ENCODE results near the gene TMEM190.
A peak's percentile ranks its signal among the peaks of the same experiment; 100 is the strongest.
"Not testable (repeated sequence)": the region's sequence is repeated elsewhere in the genome, so short reads cannot be mapped to it uniquely, and the experiment has no call there.

TMEM190 gene

GRCh38 chr19:55391702-55392615 lies 15.3 kb downstream of the TMEM190 start:
- DNase-seq (ENCODE audit: low spot score) = no peak

- DNase-seq (ENCODE audit: low spot score) = no peak
Measured at GRCh38 chr19:55392820-55393761, 16.5 kb downstream of the TMEM190 start.

DNA sequence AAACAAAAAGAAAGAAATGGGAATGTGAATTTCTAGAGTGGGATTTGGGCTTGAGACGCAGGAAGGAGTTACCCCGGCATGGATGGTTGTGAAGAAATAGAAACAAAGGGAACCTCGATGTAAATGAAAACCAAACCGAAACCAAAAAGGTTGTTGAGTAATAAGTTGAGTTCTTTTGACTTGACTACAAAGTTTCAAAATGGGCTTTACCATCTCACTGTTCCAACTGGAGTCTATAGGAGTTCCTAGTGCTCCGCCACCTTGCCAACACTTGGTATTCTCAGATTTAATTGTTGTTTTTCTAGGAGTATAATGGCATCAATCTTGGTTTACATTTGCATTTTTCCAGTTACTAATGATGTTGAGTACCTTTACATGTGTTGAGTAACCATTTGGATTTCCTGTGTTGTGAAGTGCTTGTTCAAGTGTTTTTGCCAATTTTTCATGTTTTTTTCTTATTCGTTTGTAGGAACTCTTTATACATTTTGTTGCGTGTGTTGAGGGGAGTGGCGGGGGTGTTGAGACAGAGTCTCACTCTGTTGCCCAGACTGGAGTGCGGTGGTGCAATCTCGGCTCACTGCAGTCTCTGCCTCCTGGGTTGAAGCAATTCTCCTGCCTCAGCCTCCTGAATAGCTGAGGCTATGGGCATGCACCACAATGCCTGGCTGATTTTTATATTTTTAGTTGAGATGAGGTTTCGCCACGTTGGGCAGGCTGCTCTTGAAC lies 21.7 kb downstream of the TMEM190 start:
- DNase-seq (ENCODE audit: low spot score) = no peak

- DNase-seq (ENCODE audit: low spot score) = no peak
Measured at GRCh38 chr19:55400281-55401087, 23.9 kb downstream of the TMEM190 start.

DNA sequence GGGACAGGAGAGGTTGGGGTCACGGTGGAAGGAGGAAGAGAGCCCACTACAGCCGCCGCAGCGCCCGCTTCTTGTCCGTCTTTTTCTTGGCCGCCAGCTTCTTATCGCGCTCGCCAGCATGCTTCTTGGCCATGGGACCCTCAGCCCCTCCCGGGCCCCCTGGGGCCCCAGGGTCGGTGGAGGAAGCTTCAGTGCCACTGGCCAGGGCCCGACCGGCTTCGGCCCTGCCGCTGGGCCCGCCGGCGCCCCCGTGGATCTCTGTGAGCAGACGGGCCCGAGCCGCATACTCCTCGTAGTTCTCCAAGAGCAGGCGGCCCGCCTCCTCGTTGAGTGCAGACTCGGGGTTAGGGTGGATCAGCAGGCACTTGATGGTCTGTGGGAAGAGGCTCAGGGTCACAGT lies 24.8 kb downstream of the TMEM190 start:
- DNase-seq (ENCODE audit: low spot score) = not testable (repeated sequence)

GRCh38 chr19:55402509-55402908 lies 25.9 kb downstream of the TMEM190 start:
- DNase-seq (ENCODE audit: low spot score) = no peak

GRCh38 chr19:55405638-55406037 lies 29.0 kb downstream of the TMEM190 start:
- no peak for DNase-seq (ENCODE audit: low spot score)

DNA sequence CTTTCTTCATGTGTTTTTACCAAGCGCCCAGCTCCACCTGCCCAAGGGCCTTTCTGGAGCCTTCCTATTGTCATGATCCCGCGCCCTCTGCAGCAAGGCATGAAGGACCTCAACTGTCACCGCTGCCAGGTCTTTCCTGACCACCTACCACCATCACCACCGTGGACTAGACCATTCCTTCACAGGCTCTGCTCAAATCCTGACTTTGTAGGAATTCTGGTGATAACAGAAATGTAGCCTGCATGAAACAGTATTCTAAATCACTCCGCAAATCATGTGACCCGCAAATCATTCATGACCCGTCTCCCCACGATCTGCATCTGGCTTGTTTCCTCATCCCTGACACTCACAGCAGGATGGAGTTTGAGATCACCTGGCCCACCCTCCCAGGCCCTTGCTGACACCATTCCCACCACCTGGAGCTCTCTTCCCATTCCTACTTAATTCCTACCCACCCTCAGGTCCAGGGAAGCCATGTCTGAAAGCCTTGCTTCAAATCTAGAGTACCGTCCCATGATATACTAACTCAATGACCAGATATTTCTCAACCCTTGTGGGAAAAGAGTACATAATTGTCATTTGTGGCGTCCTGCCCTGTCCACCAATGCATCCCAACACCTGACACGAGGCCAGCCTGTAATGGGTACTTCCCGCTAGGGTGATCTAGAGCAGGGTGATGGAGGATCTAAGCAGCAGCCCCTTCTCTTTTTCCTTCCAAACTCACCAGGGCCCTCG lies 29.6 kb downstream of the TMEM190 start:
- DNase-seq (ENCODE audit: low spot score) = no peak

GRCh38 chr19:55406826-55407549 lies 30.4 kb downstream of the TMEM190 start:
- no peak for DNase-seq (ENCODE audit: low spot score)

DNA sequence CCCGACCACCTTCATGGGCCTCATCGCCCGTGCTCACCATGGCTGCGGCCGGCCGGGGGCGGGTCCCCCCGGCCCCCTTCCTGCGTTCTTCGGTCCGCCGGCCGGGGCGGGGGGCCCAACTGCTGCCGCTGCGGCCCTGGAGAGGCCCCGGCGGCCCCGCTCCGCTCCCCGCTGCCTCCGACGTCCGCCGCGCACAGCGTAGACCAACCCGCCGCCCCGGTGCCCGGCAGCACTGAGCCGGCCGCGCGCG lies 30.8 kb downstream of the TMEM190 start, which contains the start of gene UBE2S:
UBE2S (minus strand) TSS at position 239 of the 250 bp plus-strand sequence; CDS start at position 40, 199 bp downstream.
- DNase-seq (ENCODE audit: low spot score) = not testable (repeated sequence)

GRCh38 chr19:55407800-55408532 lies 31.3 kb downstream of the TMEM190 start:
- DNase-seq (ENCODE audit: low spot score) = peak; percentile 98

DNA sequence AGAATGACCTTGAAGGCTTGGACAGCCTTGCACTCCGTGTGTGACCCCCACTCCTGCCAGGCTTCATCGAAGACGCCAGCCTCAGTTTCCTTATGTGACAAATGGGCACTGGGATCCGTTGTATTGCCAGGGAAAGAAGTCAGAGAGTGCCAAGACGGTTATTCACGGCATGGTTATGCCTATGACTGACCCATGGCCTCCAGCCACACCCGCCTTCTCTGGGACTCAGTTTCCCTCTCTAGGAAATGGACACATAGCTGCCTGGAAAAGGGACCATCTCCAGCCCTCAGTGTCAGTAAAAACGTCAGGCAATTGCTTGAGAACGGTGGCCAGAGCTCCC lies 31.9 kb downstream of the TMEM190 start:
- no peak for DNase-seq (ENCODE audit: low spot score)

DNA sequence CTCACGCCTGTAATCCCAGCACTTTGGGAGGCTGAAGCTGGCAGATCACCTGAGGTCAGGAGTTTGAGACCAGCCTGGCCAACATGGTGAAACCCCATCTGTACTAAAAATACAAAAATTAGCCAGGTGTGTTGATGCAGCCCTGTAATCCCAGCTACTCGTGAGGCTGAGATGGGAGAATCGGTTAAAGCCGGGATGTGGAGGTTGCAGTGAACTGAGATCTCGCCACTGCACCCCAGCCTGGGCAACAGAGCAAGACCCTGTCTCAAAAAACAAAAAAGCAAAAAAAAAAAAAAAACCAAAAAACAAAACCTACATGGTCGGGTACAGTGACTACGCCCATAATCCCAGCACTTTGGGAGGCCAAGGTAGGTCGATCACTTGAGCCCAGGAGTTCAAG lies 32.6 kb downstream of the TMEM190 start:
- not testable (repeated sequence) for DNase-seq (ENCODE audit: low spot score)

DNA sequence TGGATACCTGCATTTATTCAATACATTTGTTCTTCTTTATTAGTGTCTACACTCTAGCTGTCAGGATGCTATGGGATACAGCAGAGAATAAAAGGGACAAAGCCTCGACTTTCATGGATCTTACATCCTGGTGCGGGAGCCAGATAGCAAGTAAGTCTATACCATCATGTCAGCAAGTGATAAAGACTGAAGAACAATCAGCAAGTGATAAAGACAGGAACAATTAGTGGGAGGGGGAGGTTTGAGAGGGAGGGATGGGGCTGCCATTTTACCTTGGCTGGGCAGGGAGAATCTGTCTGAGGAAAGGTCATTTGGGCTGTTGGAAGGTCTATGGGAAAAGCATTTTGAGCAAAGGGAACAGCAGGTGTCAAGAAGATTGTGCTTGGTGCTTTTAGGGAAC lies 33.5 kb downstream of the TMEM190 start:
- no peak for DNase-seq (ENCODE audit: low spot score)

DNA sequence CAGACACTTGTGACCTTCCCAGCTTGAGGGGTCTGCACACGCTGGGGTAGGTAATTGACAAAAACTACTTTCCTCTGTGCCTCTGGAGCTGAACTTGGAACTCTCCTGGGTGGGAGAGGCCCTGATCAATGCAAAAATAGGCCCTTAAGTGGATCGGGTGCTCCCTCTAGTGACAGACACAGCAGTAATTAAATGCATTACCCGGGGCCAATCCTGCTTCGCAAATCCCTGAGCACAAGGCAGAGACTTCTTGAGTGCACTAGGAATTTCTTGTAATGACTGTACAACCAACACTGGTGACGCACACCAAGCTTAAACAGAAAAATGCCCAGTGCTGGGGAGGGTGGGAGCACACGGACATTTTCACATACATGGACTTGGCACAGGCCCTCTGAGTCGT lies 41.6 kb downstream of the TMEM190 start:
- DNase-seq (ENCODE audit: low spot score) = peak; percentile 88

DNA sequence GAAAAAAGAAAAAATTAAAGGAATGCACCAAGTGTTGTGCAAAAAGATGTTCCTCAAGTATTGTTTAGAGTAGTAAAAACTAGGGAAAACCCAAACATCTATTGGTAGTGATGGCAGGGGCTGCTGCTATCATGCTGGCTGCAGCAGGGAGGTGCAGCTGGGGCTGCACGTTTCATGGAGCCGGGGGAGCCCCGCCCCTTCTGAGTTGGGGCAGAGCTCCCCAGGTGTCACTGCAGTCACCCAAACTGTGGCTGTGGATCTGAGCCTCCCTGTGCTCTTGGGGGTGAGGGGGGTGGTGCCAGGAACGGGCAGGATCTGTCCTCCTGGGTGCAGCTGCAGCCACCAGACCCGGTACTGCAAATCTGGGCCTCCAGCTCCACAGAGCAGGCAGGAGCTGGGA lies 42.5 kb downstream of the TMEM190 start:
- DNase-seq (ENCODE audit: low spot score) = no peak

- DNase-seq (ENCODE audit: low spot score) = no peak
Measured at GRCh38 chr19:55419624-55420236, 43.1 kb downstream of the TMEM190 start.

- DNase-seq (ENCODE audit: low spot score) = not testable (repeated sequence)
Measured at GRCh38 chr19:55421281-55421680, 44.7 kb downstream of the TMEM190 start.

Data from pons (tissue), 1 donor.